A673 (cell line): ENCODE data around the gene ZSWIM3.

Source experiments
- EZH2 ChIP-seq: fragments of 200-600 bp; sonication (generic); IDR thresholded peaks from 2 replicates; pipeline ENCODE4 v1.6.1; 2017; ENCODE audit warnings: borderline replicate concordance, low read depth, mild to moderate bottlenecking, mixed read lengths, antibody characterized with exemption, low read length; ENCODE audit not compliant: poor library complexity, severe bottlenecking
- TF ChIP-seq, protein P1 (sequence below): fragments of 300-800, 200-600 bp; sonication (generic); conservative IDR thresholded peaks from 2 replicates; pipeline ENCODE4 v1.5.1; 2017; ENCODE audit warnings: low read depth, mild to moderate bottlenecking, antibody characterized with exemption, low read length, moderate library complexity, mixed read lengths

- TF ChIP-seq, protein P1, sequence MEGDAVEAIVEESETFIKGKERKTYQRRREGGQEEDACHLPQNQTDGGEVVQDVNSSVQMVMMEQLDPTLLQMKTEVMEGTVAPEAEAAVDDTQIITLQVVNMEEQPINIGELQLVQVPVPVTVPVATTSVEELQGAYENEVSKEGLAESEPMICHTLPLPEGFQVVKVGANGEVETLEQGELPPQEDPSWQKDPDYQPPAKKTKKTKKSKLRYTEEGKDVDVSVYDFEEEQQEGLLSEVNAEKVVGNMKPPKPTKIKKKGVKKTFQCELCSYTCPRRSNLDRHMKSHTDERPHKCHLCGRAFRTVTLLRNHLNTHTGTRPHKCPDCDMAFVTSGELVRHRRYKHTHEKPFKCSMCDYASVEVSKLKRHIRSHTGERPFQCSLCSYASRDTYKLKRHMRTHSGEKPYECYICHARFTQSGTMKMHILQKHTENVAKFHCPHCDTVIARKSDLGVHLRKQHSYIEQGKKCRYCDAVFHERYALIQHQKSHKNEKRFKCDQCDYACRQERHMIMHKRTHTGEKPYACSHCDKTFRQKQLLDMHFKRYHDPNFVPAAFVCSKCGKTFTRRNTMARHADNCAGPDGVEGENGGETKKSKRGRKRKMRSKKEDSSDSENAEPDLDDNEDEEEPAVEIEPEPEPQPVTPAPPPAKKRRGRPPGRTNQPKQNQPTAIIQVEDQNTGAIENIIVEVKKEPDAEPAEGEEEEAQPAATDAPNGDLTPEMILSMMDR = no peak
- no peak for TF ChIP-seq EZH2
These were observed 15.2 kb downstream of the ZSWIM3 start for GRCh38 chr20:45872626-45873025.
